Raji (cell line): Measurements from ENCODE around the gene KIDINS220.

ENCODE experiments used
- POLR2A ChIP-seq: IDR thresholded peaks from 2 replicates; pipeline ENCODE4 v1.6.1; 2011; ENCODE audit warnings: low read depth, low read length, control low read depth; ENCODE audit not compliant: insufficient read depth

Gene KIDINS220

DNA sequence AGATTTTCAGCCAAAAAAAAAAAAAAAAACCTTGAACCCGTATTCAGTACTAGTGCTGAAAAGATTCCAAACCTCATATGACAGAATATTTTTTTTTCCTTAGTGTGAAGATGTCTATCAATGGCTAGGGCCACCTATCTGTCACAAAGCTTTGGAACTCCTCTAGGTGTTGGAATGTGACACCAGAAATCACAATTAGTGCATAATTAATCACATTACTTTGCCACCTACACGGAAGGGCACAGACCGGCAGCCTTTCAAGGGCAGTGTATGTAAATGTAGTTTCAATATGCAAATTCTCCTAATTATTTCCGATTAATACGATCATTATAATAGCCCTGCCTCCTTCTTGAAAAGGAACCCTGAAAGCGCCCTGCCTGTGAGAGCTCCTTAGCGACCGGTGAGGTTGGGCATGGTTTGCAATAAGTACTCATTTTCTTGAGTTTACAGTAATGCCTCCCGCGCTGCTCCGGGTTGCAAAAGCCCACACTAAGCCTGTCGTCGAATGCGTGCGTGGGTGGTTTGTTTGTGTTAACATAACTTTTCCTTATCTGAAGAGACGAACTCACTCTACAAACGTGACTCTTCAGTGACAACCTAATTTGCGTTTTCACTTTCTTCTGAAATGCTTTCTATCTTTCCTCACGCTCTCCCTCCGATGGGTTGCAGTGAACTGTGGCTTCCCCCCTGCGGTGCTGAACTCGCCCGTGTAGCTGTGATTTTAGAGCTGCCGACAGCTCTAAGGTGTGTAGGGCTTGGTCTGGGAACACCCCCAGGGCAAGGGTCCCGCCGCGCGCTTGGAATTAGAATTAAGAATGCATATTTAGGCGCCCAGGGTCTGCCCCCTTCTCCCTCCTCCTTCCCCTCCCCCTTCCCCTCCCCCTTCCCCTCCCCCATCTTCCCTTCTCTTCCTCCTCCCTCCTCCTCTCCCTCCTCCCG lies 156.3 kb downstream of the KIDINS220 start:
- peak; percentile 50; the same call in 1 of the 2 replicates for TF ChIP-seq POLR2A

- TF ChIP-seq POLR2A = no peak
Observed at GRCh38 chr2:8679827-8680731, 157.3 kb downstream of the KIDINS220 start.

DNA sequence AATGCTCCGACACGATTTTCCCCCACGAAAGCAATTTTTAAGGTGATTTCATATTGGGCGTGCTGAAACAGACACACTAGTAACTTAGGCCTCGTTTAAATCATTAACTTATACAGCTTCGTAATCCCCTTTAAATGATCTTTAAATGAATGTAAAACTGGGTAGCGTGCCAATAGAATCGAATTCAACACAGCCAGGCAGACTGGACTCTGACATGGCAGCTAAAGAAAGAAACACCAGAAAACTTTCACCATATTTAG lies 157.9 kb downstream of the KIDINS220 start:
- no peak for TF ChIP-seq POLR2A
